HG02571 (cell line): ENCODE results near the gene SDK1.

Experiments used
- ATAC-seq: cut with Tn5 transposase; IDR thresholded peaks from one replicate; pipeline ENCODE4 v1.9.1; 2021; ENCODE audit warnings: mild to moderate bottlenecking, moderate library complexity; ENCODE audit not compliant: unreplicated experiment

The SDK1 gene

DNA sequence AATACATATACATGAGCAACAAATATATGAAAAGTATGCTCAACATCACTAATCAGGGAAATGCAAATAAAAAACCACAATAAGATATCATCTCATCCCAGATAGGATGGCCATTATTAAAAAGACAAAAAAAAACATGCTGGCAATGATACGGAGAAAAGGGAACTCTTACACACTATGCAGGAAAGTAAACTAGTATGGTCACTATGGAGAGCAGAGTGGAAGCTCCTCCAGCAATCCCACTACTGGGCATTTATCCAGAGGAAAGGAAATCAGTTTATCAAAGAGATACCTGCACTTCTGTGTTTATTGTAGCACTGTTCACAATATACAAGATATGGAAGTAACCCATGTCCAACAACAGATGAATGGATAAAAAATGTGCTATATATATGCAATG is 217.5 kb downstream of the SDK1 start:
- no peak for ATAC-seq

- ATAC-seq = no peak
Measured at GRCh38 chr7:3520206-3520605, 219.2 kb downstream of the SDK1 start.

- ATAC-seq = no peak
Measured at GRCh38 chr7:3527496-3528124, 226.6 kb downstream of the SDK1 start.

DNA sequence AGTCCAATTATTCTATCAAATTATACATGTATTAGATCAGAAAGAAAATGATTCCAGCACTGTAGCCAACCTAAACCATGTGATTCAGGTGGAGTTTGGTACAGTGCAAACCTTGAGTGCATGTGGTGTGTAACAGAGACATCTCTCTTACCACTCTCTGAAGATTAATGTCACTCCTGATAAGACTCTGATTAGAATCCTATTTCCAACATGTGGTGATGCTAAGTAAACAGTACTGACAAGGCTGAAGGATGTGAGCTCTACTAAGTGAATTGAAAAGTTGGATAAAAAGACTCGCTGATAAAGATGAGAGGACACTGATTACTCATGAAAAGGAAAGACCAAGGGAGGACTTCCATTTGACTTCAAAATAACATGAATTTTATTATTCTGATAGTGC is 232.0 kb downstream of the SDK1 start:
- ATAC-seq = no peak

GRCh38 chr7:3537210-3537875 is 236.3 kb downstream of the SDK1 start:
- no peak for ATAC-seq

DNA sequence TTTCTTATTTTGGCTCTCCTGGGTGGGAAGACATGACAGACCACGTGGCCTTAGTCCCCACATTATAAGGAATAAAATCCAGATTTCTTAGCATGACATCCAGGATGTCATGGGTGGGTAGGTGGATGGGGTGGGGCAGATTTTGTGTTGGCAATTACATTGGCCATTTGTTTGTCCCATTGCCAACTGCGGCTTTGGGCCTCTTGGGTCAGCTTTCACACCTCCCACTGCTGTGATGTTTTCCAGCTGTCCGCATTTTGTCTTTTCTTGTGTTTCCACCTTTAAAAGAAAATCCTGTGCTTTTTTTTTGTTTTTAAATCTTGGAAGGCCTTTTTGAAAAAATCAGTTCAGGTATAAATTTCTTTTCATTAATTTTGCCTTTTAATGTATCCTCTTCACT is 237.0 kb downstream of the SDK1 start:
- no peak for ATAC-seq

- no peak for ATAC-seq
Measured at GRCh38 chr7:3540456-3541220, 239.6 kb downstream of the SDK1 start.

GRCh38 chr7:3544202-3544601 is 243.2 kb downstream of the SDK1 start:
- no peak for ATAC-seq

DNA sequence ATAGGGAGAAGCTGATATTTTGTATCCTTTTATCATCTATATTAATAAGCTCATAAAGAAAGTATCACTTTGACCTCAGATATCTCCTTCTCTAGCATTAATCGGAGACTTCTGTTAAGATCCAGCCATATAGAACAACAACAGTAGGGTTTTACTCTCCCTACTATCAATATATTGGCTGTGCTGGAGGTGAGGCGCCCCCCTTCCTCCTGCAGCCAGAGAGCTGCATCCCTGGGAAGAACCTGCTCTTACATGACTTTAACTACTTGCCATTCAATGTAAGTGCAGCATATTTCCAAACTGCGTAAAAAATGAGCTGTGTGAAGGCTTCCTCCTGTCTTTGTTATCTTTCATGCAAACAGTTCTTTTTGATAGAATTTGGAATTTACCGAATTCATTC is 247.8 kb downstream of the SDK1 start:
- no peak for ATAC-seq

DNA sequence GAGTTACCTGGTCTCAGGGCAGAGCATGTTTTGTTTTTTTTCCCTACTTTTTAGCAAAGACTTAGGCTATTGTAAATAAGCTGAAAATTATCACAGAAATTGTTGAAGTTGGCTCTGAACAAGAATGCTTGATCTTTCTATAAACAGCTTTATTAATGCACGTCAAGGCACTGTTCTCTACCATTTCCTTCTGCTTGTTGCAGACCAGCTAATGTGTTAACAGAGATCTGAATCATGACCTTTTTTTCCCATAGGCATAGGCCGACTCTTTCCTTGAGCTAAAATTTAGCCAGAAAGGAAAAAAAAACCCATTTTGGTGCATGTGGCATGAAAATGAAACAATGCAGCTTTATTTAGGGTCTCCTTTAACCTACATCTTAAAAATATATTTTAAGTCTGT is 248.5 kb downstream of the SDK1 start:
- ATAC-seq = no peak

GRCh38 chr7:3551536-3551935 is 250.5 kb downstream of the SDK1 start:
- ATAC-seq = no peak

DNA sequence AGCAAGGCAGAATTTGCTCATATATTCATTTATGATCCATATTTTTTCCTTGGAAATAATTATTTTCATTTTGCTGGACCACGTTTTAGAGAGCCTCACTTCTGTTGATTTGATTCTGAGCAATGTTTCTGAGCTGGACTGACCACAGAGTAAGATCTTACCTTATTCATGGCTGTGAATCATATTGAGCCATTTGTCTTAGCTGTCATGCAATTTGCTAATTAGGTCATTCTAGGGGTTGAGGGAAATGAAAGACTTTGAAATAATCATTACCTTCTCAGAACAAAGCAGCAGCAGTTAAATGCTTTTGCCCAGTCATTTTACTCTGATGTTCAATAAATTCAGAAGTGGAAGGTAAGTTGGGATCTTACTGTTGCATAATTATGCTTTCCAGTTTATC is 251.4 kb downstream of the SDK1 start:
- ATAC-seq = no peak

DNA sequence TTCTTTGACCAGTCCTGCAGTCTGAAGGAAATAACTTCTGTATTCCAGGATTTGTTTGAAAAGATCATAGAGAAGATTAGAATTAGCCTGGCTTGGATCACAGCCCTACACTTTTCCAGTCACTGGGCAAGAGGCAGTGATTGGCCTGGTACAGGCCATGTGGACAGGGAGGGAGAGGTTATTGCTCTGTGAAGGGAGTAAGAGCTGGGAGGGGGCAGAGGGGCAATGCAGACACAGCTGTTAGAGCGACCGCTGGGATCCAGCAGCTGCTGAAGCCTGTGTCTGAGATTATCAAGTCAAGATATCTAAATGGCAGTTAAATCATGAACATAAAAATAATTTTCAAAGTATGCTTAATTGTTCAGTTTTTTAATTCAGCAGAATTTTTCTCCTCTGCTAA is 257.3 kb downstream of the SDK1 start:
- ATAC-seq = no peak

GRCh38 chr7:3559278-3559677 is 258.2 kb downstream of the SDK1 start:
- no peak for ATAC-seq

DNA sequence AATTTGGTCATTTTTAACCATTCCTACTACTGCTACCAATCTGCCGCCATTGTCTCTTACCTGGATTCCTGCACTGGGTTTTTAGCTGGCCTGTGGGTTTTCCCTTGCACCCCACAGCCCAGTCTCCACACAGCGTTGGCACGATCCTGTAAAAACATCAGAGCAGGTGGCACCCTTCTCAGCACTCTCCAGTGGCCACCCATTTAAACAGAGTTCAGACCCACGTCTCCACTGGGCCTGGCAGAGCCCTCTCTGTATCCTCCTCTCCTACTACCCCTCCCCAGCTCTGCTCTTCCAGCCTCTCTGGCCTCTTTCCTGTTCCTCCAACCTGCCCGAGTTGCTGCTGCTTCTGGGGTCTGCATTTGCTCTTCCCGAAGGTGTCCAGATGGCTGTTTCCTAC is 259.4 kb downstream of the SDK1 start:
- ATAC-seq = no peak

DNA sequence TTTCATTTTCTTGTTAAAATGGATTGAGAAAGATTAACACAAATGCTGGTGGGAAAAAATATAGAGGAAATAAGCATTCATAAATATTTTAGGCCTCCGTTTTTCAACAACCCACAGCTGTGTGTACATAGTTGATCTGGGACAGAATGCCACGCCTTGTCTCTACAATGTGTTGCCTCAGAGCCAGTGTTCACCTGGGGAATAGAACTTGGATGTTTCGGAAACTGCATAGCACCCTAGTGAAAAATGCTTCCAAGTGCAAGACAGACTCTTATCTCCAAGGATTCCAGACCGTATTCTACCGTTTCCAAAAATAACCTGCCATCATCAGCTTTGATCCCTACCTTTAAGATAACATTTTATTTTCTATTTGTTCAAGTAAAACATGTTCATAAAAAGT is 260.9 kb downstream of the SDK1 start:
- ATAC-seq = no peak

DNA sequence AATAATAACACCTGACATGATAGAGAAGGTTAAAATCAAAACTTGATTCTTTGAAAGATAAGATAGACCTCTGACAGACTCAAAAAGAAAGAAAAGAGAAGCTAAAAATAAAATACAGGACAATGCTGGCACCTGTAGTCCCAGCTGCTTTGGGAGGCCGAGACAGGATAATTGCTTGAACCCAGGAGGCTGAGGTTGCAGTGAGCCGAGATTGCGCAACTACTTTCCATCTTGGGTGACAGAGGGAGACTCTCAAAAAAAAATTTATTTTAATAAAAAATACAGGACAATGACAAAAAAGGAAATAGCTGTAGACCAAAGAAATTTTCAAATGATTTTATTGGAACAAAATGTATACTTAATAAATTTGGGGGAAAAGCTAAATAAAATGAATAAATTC is 263.2 kb downstream of the SDK1 start:
- ATAC-seq = no peak

DNA sequence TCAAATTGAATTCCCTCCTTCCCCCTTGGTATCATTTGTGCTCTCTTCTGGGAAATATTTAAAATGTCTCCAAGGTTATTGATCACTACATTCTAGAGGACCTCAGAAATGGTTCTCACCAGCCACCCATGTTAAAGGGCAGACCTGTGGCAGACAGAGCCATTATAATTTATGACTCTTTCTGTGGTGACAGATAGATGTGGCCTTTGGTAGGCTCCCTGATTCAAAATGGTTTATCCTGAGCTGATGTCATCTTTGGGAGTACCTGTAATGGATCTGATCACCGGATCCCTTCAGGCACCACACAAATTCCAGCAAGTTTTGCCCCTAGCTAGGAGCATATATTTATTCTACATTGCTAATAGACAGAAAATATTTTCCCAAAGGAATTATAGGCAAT is 267.5 kb downstream of the SDK1 start:
- ATAC-seq = no peak

GRCh38 chr7:3569643-3570042 is 268.6 kb downstream of the SDK1 start:
- ATAC-seq = no peak

- no peak for ATAC-seq
Measured at GRCh38 chr7:3573151-3573550, 272.1 kb downstream of the SDK1 start.

DNA sequence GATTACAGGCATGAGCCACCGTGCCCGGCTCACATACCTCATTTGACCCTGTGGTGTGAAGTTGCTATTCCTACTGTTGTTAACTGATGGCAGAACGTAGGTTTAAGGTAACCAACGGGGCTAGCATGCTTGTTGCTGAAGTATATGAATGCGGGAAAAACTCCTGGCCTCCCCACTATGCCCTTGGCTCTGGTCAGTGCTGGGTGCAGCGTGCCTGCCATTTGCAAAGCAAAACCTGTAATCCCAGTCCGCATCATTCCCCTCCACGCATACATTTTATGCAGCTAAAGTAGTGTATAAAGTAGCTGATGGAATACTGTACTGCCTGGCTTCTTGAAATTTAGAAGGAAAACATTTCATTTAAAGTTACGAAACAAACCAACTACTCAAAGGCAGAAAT is 273.3 kb downstream of the SDK1 start:
- no peak for ATAC-seq
